Transverse colon (tissue), 4 donors: Measurements from ENCODE around the gene UQCC2.

ENCODE experiments used
- CTCF ChIP-seq, 5 experiments: fragments of 200-600 bp in 3 of 5; fragments of 450-650 bp in 2 of 5; sonication (generic) in 3 of 5; IDR thresholded peaks; 1 replicate in 2 of 5; 2 replicates in 3 of 5; pipeline ENCODE4 v1.5.1; 2016 to 2017; ENCODE audit warnings: antibody characterized with exemption in 5 of 5, inconsistent platforms in 3 of 5, mild to moderate bottlenecking in 2 of 5, moderate library complexity in 1 of 5
- POLR2AphosphoS5 ChIP-seq, 3 donors: sonication (generic); formaldehyde crosslinking; IDR thresholded peaks; one replicate each; pipeline ENCODE4 v1.6.1; 2016; ENCODE audit warnings: antibody characterized with exemption in 3 of 3

GRCh38 chr6:33664506-33665057 lies 46.9 kb downstream of the UQCC2 start:
- TF ChIP-seq POLR2AphosphoS5 (IDR thresholded peaks at IDR 0.05) (no peak), CTCF (IDR thresholded peaks at IDR 0.05) (no peak)
